CD14-positive monocyte (primary cell): ENCODE data around the gene CPD. TPM values are rescaled to one million over a fixed set of nuclear protein-coding genes. Genes with fewer than 3 reads are reported as not detected.

Experiments
- DNase-seq, 3 donors: peaks; one replicate each; pipeline ENCODE4 v3.0.0-alpha.2; 2011 to 2022
- H2AFZ ChIP-seq: 2 replicates; pipeline ENCODE4 v1.6.0; 2012; ENCODE audit warnings: mild to moderate bottlenecking, low read depth, low read length, inconsistent platforms; ENCODE audit not compliant: insufficient read depth, poor library complexity, severe bottlenecking
- H3K27ac ChIP-seq, 2 donors: 1 replicate in 1 of 2; 2 replicates in 1 of 2; pipeline ENCODE4 v1.5.1; 2012 to 2013; ENCODE audit warnings: low read length in 2 of 2, control low read depth in 1 of 2, inconsistent platforms in 1 of 2, low read depth in 1 of 2, mild to moderate bottlenecking in 1 of 2
- H3K27me3 ChIP-seq, 2 donors: one replicate each; pipeline versions ENCODE4 v1.6.0 to v1.6.1; 2011 to 2013; ENCODE audit warnings: low read length in 2 of 2; ENCODE audit not compliant: control insufficient read depth in 2 of 2, insufficient read depth in 2 of 2
- H3K36me3 ChIP-seq, 2 donors: replicated peaks in 1 of 2; 1 replicate in 1 of 2; 2 replicates in 1 of 2; pipeline versions ENCODE4 v1.5.1 to v1.6.1; 2012 to 2013; ENCODE audit warnings: low read length in 2 of 2, control low read depth in 1 of 2, inconsistent platforms in 1 of 2, mild to moderate bottlenecking in 1 of 2; ENCODE audit not compliant: insufficient read depth in 2 of 2, control insufficient read depth in 1 of 2
- H3K4me1 ChIP-seq, 2 donors: 1 replicate in 1 of 2; 2 replicates in 1 of 2; pipeline versions ENCODE4 v1.5.1 to v1.6.1; 2012 to 2013; ENCODE audit warnings: low read length in 2 of 2, control low read depth in 1 of 2, inconsistent platforms in 1 of 2, mild to moderate bottlenecking in 1 of 2, moderate library complexity in 1 of 2; ENCODE audit not compliant: insufficient read depth in 2 of 2, control insufficient read depth in 1 of 2
- H3K4me2 ChIP-seq: replicated peaks from 2 replicates; pipeline ENCODE3; 2012; ENCODE audit warnings: low read length, moderate library complexity, mild to moderate bottlenecking; ENCODE audit not compliant: poor library complexity, severe bottlenecking; ENCODE audit errors: extremely low read depth
- H3K4me3 ChIP-seq, 3 experiments: fragments of 200-600 bp in 1 of 3; sonication (generic) in 1 of 3; replicated peaks in 1 of 3; 1 replicate in 2 of 3; 2 replicates in 1 of 3; pipeline ENCODE4 v1.5.1; 2011 to 2013; ENCODE audit warnings: low read length in 3 of 3, mild to moderate bottlenecking in 3 of 3, control low read depth in 2 of 3, low read depth in 2 of 3, inconsistent platforms in 1 of 3, moderate library complexity in 1 of 3
- H3K79me2 ChIP-seq: 2 replicates; pipeline ENCODE4 v1.6.0; 2012; ENCODE audit warnings: mild to moderate bottlenecking, control low read depth, inconsistent platforms, low read length, moderate library complexity; ENCODE audit not compliant: insufficient read depth
- H3K9ac ChIP-seq: 2 replicates; pipeline ENCODE4 v1.6.0; 2017; ENCODE audit warnings: low read length, mild to moderate bottlenecking; ENCODE audit not compliant: insufficient read depth, poor library complexity, severe bottlenecking
- H3K9me3 ChIP-seq, 2 donors: replicated peaks in 1 of 2; 1 replicate in 1 of 2; 2 replicates in 1 of 2; pipeline versions ENCODE4 v1.5.1 to v1.6.1; 2012 to 2013; ENCODE audit warnings: low read length in 2 of 2, control low read depth in 1 of 2; ENCODE audit not compliant: control insufficient read depth in 1 of 2, insufficient read depth in 1 of 2
- H4K20me1 ChIP-seq: 2 replicates; pipeline ENCODE4 v1.6.0; 2012; ENCODE audit warnings: mild to moderate bottlenecking, low read length, control low read depth, moderate library complexity; ENCODE audit not compliant: insufficient read depth
- H3K27ac Mint-ChIP-seq, 7 donors: one replicate each; pipeline ENCODE4 v1.8.0; 2020; ENCODE audit warnings: mild to moderate bottlenecking in 7 of 7, mixed read lengths in 7 of 7, moderate library complexity in 6 of 7, inconsistent platforms in 2 of 7
- H3K27me3 Mint-ChIP-seq, 3 donors: one replicate each; pipeline ENCODE4 v1.8.0; 2021 to 2022; ENCODE audit warnings: low read depth in 3 of 3, mild to moderate bottlenecking in 3 of 3, mixed read lengths in 3 of 3, moderate library complexity in 3 of 3, inconsistent platforms in 1 of 3
- H3K36me3 Mint-ChIP-seq, 2 donors: one replicate each; pipeline ENCODE4 v1.8.0; 2020; ENCODE audit warnings: mixed read lengths in 2 of 2, inconsistent platforms in 1 of 2, mild to moderate bottlenecking in 1 of 2
- H3K4me1 Mint-ChIP-seq: one replicate; pipeline ENCODE4 v1.8.0; 2020; ENCODE audit warnings: mild to moderate bottlenecking, mixed read lengths
- H3K4me3 Mint-ChIP-seq, 2 donors: one replicate each; pipeline ENCODE4 v1.8.0; 2020; ENCODE audit warnings: mild to moderate bottlenecking in 2 of 2, mixed read lengths in 2 of 2, moderate library complexity in 1 of 2
- H3K9me3 Mint-ChIP-seq, 7 donors: one replicate each; pipeline ENCODE4 v1.8.0; 2020 to 2022; ENCODE audit warnings: mixed read lengths in 7 of 7, mild to moderate bottlenecking in 6 of 7, moderate library complexity in 6 of 7, inconsistent platforms in 2 of 7
- WGBS: methylation state at CpG from one replicate; pipeline ENCODE4 v1.1.5; 2013; ENCODE audit warnings: missing lambda C conversion rate; ENCODE audit not compliant: insufficient coverage; 5-methylcytosine and 5-hydroxymethylcytosine counted together
- intact Hi-C, 2 donors: fragments of 100-400 bp; cut with micrococcal nuclease; formaldehyde crosslinking; loops; one replicate each; pipeline versions ENCODE4 v1.15.0 to v1.15.1; 2023
- polyA plus RNA-seq, 3 donors: library from polyadenylated mRNA; depleted of rRNA in 1 of 3; unstranded in 2 of 3; stranded (reverse) in 1 of 3; fragments of 300-500 nt in 2 of 3; fragments of >200 nt in 1 of 3; fragmentation: Illumina TruSeq in 2 of 3; gene quantifications; 1 replicate in 2 of 3; 2 replicates in 1 of 3; pipeline ENCODE4 v1.2.3, GENCODE V29; 2012 to 2021
- small RNA-seq: library from RNA; depleted of rRNA; stranded (forward); fragments of <200 nt; gene quantifications from one replicate; pipeline ENCODE3, GENCODE V24; 2012; ENCODE audit warnings: low read depth; ENCODE audit not compliant: insufficient read length
- TF ChIP-seq, protein P1 (sequence below): fragments of 200-600 bp; IDR thresholded peaks from one replicate; pipeline ENCODE4 v1.8.0; 2022; ENCODE audit warnings: antibody characterized with exemption, mild to moderate bottlenecking

Gene CPD
- polyA plus RNA-seq, 3 donors, result 9.2 to 47.0 (median 32.2) TPM

DNA sequence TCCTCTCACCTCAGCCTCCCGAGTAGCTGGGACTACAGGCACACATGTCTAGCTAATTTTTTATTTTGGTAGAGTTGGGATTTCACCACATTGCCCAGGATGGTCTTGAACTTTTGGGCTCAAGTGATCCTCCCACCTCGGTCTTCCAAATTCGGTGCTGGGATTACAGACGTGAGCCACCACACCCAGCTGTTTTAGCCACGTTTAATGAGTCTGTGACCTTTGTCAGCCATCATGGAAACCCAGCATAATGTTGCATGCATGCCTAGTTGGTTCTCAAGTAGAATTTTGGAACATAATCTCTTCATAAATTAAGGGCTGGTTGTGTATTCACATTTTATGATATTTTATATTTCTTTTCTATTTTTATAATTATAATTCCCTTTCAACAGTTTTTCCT is 140.4 kb downstream of the CPD start:
- TF ChIP-seq, protein P1, sequence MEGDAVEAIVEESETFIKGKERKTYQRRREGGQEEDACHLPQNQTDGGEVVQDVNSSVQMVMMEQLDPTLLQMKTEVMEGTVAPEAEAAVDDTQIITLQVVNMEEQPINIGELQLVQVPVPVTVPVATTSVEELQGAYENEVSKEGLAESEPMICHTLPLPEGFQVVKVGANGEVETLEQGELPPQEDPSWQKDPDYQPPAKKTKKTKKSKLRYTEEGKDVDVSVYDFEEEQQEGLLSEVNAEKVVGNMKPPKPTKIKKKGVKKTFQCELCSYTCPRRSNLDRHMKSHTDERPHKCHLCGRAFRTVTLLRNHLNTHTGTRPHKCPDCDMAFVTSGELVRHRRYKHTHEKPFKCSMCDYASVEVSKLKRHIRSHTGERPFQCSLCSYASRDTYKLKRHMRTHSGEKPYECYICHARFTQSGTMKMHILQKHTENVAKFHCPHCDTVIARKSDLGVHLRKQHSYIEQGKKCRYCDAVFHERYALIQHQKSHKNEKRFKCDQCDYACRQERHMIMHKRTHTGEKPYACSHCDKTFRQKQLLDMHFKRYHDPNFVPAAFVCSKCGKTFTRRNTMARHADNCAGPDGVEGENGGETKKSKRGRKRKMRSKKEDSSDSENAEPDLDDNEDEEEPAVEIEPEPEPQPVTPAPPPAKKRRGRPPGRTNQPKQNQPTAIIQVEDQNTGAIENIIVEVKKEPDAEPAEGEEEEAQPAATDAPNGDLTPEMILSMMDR, result no peak
- Histone ChIP-seq H3K4me3 (no peak overlapping the region), H3K27me3 (no peaks in the 10 kb centered on the region), H3K9ac (no peak overlapping the region), H3K27ac (no peak overlapping the region), H3K4me2 (no peak overlapping the region), H4K20me1 (peaks cover 6% of the 10 kb centered on the region), H3K9me3 (no peaks in the 10 kb centered on the region), H2AFZ (no peak overlapping the region), H3K36me3 (peaks cover 63 to 89% of the 10 kb centered on the region in 2 donors), H3K79me2 (no peaks in the 10 kb centered on the region), H3K4me1 (no peaks in the 10 kb centered on the region)
- H3K27ac Mint-ChIP-seq, result no peak overlapping the region
- H3K9me3 Mint-ChIP-seq, result peaks cover 0 to 6% (median 3%) of the 10 kb centered on the region in 7 donors
- peaks cover 77 to 89% of the 10 kb centered on the region in 2 donors for H3K36me3 Mint-ChIP-seq
- intact Hi-C loops, result no loop called here
- no peak overlapping the region for H3K4me3 Mint-ChIP-seq
- peaks cover 3% of the 10 kb centered on the region for H3K4me1 Mint-ChIP-seq
- no peak for DNase-seq
- peaks cover 0 to 1% (median 0%) of the 10 kb centered on the region in 3 donors for H3K27me3 Mint-ChIP-seq
- 100% methylated on average over 2 of the region's 5 CpGs for WGBS

Small RNAs within 50 kb of the gene (small RNA-seq; reads per million reads assigned to genes)
- gene RF00019 (not detected), gene RNU6-990P (not detected)

Other genes with a start within 250 kb of the CPD start
- not detected for gene SLC6A4, start 143.2 kb upstream of the CPD start, polyA plus RNA-seq
- gene BLMH, start 87.0 kb upstream of the CPD start, polyA plus RNA-seq, result 10 to 100 TPM in 2 of 3 donors, 1 to 10 TPM in 1; 6.6 to 10.8 (median 10.4) TPM
- gene TMIGD1, start 44.9 kb upstream of the CPD start, polyA plus RNA-seq, result not detected
- 10 to 100 TPM; 12.6 to 35.7 (median 20.9) TPM for gene GOSR1, start 98.5 kb downstream of the CPD start, polyA plus RNA-seq